Nephron (organoid): Measurements from ENCODE around the gene ANKIB1.

Experiments
- H3K27ac Mint-ChIP-seq, 3 experiments: 2 replicates each; pipeline ENCODE4 v1.8.0; 2020; ENCODE audit warnings: mixed read lengths in 3 of 3, mild to moderate bottlenecking in 2 of 3, moderate library complexity in 1 of 3
- H3K27me3 Mint-ChIP-seq: 2 replicates; pipeline ENCODE4 v1.8.0; 2021; ENCODE audit warnings: low read depth, mild to moderate bottlenecking, moderate library complexity, mixed read lengths
- H3K36me3 Mint-ChIP-seq: 2 replicates; pipeline ENCODE4 v1.8.0; 2020; ENCODE audit warnings: low read depth, mixed read lengths
- H3K4me1 Mint-ChIP-seq: 2 replicates; pipeline ENCODE4 v1.8.0; 2020; ENCODE audit warnings: mixed read lengths
- H3K4me3 Mint-ChIP-seq, 3 experiments: 2 replicates each; pipeline ENCODE4 v1.8.0; 2020; ENCODE audit warnings: mild to moderate bottlenecking in 3 of 3, mixed read lengths in 3 of 3, moderate library complexity in 2 of 3
- H3K9me3 Mint-ChIP-seq: 2 replicates; pipeline ENCODE4 v1.8.0; 2020; ENCODE audit warnings: mixed read lengths
- TF ChIP-seq, protein P1 (sequence below), 3 experiments: fragments of 200-600 bp; sonication (generic); IDR thresholded peaks; one replicate each; pipeline ENCODE4 v1.5.0; 2021; ENCODE audit warnings: antibody characterized with exemption in 3 of 3; ENCODE audit not compliant: unreplicated experiment in 3 of 3

Gene ANKIB1

DNA sequence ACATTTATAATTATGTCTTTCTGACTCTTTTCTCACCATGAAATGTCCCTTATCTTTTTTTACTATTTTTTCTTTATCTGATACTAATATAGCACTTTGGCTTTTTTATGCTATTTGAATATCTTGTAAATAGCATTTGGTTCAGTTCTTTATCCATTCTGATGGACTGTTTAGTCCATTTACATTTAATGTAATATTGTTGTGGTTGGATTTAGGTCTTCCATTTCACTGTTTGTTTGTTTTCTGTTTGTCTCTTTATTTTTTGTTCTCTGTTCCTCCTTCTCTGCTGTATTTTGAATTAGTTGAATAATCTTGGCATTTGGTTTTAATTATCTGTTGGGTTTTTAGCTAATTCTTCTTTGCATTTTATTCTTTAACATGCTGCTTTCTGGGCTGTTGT, 89.8 kb downstream of the ANKIB1 start:
- Mint-ChIP-seq H3K9me3 (peaks cover 12% of the 10 kb centered on the region), H3K36me3 (peaks cover 60% of the 10 kb centered on the region), H3K4me3 (no peak overlapping the region), H3K4me1 (no peaks in the 10 kb centered on the region), H3K27me3 (no peaks in the 10 kb centered on the region), H3K27ac (no peak overlapping the region)
- TF ChIP-seq, protein P1, sequence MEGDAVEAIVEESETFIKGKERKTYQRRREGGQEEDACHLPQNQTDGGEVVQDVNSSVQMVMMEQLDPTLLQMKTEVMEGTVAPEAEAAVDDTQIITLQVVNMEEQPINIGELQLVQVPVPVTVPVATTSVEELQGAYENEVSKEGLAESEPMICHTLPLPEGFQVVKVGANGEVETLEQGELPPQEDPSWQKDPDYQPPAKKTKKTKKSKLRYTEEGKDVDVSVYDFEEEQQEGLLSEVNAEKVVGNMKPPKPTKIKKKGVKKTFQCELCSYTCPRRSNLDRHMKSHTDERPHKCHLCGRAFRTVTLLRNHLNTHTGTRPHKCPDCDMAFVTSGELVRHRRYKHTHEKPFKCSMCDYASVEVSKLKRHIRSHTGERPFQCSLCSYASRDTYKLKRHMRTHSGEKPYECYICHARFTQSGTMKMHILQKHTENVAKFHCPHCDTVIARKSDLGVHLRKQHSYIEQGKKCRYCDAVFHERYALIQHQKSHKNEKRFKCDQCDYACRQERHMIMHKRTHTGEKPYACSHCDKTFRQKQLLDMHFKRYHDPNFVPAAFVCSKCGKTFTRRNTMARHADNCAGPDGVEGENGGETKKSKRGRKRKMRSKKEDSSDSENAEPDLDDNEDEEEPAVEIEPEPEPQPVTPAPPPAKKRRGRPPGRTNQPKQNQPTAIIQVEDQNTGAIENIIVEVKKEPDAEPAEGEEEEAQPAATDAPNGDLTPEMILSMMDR (IDR thresholded peaks at IDR 0.05; ENCODE audit: unreplicated experiment in 3 of 3), result no peak

DNA sequence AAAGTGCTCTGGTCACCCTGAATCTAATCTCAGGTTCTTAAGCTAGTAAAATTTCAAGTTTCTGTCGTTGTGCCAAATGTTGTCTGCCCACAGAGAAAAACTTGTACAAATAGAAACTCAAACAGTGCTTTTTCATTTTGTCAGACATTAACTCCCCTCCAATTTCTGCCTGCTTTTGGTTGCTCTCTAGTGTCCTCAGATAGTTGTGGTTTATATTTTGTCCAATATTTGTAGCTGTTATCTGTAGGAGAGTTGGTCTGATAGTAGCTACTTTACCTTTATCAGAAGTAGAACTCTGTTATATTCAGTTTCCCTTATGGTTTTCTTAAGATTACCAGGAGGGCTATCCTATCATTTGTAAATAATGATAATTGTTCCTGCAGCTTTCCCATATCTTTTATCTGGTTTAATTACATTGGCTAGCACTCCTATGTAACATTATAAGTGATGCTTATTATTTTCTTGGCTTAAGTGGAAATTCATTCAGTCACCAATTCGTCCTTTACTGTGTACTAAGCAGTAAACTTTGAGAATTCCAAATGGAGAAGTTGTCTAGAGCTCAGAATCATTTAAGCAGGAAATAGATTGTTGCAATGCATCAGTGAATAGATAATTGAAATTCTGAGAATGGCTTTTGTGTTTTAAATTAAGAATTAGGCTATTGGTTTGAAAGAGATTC, 91.0 kb downstream of the ANKIB1 start:
- Mint-ChIP-seq H3K9me3 (peaks cover 12% of the 10 kb centered on the region), H3K4me3 (no peak overlapping the region), H3K4me1 (no peaks in the 10 kb centered on the region), H3K36me3 (peaks cover 55% of the 10 kb centered on the region), H3K27ac (no peak overlapping the region), H3K27me3 (no peaks in the 10 kb centered on the region)
- TF ChIP-seq, protein P1 (IDR thresholded peaks at IDR 0.05; ENCODE audit: unreplicated experiment in 3 of 3), result no peak

DNA sequence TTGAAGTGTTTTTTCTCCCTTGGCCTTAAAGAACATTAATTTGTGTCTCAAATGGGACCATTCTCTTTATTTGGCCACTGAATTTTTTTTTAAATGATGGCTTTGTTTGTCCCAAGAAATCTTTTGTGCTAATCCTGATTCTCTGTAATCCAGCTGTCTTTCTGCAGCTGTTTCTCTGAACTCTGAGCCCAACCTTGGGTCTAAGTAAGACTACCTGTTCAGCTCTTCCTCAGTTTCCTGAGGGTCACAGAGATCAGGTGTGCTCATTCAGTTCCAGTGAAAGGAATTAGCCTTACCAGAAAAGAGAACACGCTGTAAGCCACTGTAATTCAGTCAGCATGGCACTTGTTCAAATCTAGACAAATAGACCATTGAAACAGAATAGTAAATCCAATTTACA, 94.2 kb downstream of the ANKIB1 start:
- no peaks in the 10 kb centered on the region for H3K4me1 Mint-ChIP-seq
- H3K36me3 Mint-ChIP-seq, result peaks cover 43% of the 10 kb centered on the region
- no peaks in the 10 kb centered on the region for H3K27me3 Mint-ChIP-seq
- H3K9me3 Mint-ChIP-seq, result peaks cover 12% of the 10 kb centered on the region
- no peak overlapping the region for H3K27ac Mint-ChIP-seq
- TF ChIP-seq, protein P1 (IDR thresholded peaks at IDR 0.05; ENCODE audit: unreplicated experiment in 3 of 3), result no peak
- no peak overlapping the region for H3K4me3 Mint-ChIP-seq

DNA sequence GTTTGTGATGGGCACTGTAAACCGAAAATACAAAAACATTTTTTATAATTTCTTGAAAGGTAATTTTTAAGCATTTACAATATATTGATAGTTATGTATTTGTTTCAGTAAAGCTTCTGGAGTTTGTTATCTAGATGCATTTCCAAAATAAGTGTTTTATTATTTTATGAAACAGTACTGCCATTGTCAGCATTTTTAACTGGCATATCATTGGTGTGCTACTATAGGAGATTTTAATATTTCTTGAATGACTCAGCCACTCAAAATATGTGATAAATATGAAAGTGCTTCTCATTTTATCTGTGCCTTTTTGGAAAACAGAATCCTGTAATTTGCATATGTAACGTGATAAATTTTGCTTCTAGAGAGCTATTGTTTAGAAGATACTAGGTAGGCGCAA, 97.9 kb downstream of the ANKIB1 start:
- no peaks in the 10 kb centered on the region for H3K4me1 Mint-ChIP-seq
- no peaks in the 10 kb centered on the region for H3K9me3 Mint-ChIP-seq
- H3K27me3 Mint-ChIP-seq, result peaks cover 3% of the 10 kb centered on the region
- TF ChIP-seq, protein P1 (IDR thresholded peaks at IDR 0.05; ENCODE audit: unreplicated experiment in 3 of 3), result no peak
- H3K27ac Mint-ChIP-seq, result no peak overlapping the region
- H3K36me3 Mint-ChIP-seq, result peaks cover 36% of the 10 kb centered on the region
- no peak overlapping the region for H3K4me3 Mint-ChIP-seq

DNA sequence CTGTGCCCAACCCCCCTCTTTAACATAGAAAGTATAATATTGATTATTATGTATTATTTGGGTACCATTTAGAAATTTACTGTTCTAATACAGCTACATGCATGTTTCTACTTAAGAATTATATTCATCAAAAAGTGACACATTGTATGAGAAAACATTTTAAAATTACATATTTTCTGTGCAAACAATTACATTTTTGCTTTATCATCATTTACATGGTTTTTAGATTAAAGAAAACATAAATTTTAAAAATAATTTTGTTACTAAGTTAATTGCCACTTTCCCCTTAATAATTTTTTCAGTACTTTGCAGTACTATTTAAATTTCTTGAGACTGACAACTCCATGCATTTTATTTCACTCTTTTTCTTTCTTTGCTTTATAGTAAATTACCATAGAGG, 106.2 kb downstream of the ANKIB1 start:
- peaks cover 37% of the 10 kb centered on the region for H3K36me3 Mint-ChIP-seq
- H3K27me3 Mint-ChIP-seq, result no peaks in the 10 kb centered on the region
- H3K27ac Mint-ChIP-seq, result no peak overlapping the region
- TF ChIP-seq, protein P1 (IDR thresholded peaks at IDR 0.05; ENCODE audit: unreplicated experiment in 3 of 3), result no peak
- no peak overlapping the region for H3K4me3 Mint-ChIP-seq
- H3K4me1 Mint-ChIP-seq, result no peaks in the 10 kb centered on the region
- H3K9me3 Mint-ChIP-seq, result no peaks in the 10 kb centered on the region

DNA sequence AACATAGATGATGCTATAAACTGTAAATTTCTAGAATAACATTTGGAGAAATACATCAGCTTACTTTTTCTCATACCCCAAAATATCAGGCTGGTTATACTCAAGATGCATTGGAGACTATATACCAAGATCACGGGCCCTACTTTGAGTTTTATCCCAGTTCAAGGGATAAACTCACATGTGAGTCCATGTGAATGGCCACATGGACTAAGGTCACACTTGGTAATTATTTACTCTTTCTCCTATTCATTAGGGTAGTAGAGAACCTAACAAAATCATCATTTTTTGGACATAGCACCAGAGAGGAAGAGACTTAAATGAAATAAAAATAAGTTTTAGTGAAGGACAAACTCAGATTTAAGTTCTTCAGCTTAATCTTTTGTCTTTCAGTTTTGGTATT, 108.4 kb downstream of the ANKIB1 start:
- Mint-ChIP-seq H3K4me3 (no peak overlapping the region), H3K36me3 (peaks cover 33% of the 10 kb centered on the region), H3K27ac (no peak overlapping the region), H3K4me1 (no peaks in the 10 kb centered on the region), H3K9me3 (no peaks in the 10 kb centered on the region), H3K27me3 (no peaks in the 10 kb centered on the region)
- TF ChIP-seq, protein P1 (IDR thresholded peaks at IDR 0.05; ENCODE audit: unreplicated experiment in 3 of 3), result no peak
